HL-60 (cell line): ENCODE results near the gene DCC.

Source experiments
- CTCF ChIP-seq: IDR thresholded peaks from one replicate; pipeline ENCODE4 v1.5.1; 2011; ENCODE audit warnings: low read length, control low read depth, inconsistent platforms; ENCODE audit not compliant: insufficient read depth
- GABPA ChIP-seq: IDR thresholded peaks from 2 replicates; pipeline ENCODE4 v1.6.1; 2012; ENCODE audit warnings: low read depth
- POLR2AphosphoS5 ChIP-seq: IDR thresholded peaks from 2 replicates; pipeline ENCODE4 v1.6.1; 2012; ENCODE audit warnings: low read depth
- REST ChIP-seq: IDR thresholded peaks from 2 replicates; pipeline ENCODE4 v1.6.1; 2012; ENCODE audit warnings: low read depth; ENCODE audit not compliant: insufficient replicate concordance

GRCh38 chr18:53038608-53039007 is 698.6 kb downstream of the DCC start:
- no peak for TF ChIP-seq CTCF
- no peak for TF ChIP-seq REST
- TF ChIP-seq POLR2AphosphoS5, result no peak
- TF ChIP-seq GABPA, result no peak
